Stimulated activated CD8-positive, alpha-beta memory T cell treated with anti-CD3 and anti-CD28 coated beads, Interleukin-15, amount 100 ng/mL, for 48 hours (primary cell): ENCODE measurements around the gene CISD1.
"Not testable (repeated sequence)": the region's sequence is repeated elsewhere in the genome, so short reads cannot be mapped to it uniquely, and the experiment has no call there.

Experiments used
- DNase-seq, 2 donors: peaks; one replicate each; pipeline ENCODE4 v3.0.0-alpha.2; 2020; ENCODE audit warnings: low read depth in 2 of 2

Gene CISD1

DNA sequence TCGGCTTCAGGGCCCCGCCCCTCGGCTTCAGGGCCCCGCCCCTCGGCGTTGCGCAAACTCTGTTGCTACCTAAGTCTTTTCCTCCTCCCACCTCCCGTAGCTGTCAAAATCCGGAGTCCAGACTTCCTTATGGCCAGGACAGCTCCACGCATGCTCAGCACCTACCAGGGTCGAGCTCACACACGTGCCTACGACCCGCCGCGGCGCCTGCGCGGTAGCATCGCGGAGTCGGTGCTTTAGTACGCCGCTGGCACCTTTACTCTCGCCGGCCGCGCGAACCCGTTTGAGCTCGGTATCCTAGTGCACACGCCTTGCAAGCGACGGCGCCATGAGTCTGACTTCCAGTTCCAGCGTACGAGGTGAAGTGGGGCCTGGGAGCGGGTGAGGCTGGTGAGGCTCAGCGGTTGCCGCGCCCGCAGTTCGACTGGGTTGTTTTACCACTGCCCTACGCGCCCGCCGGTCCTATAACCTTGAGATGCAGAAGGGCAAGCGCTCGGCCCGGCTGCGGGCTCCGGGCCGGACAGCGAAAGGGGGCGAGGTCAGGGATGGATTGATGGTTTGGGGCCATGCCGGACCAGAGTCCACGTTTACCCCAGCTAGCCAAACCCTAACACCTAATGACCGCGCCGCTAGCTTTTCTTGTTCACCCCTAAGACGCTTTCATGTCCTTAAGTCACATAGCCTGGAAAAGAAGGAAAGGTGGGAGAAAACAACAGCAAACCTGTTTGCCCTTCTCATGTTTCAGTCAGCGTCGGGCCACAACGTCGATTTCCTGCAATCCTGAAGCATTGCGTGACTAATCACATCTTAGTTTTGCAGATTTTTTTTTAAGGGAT lies at the start of gene CISD1:
CISD1 (plus strand) TSS at position 217 of the 836 bp plus-strand sequence; CDS start at position 329, 112 bp downstream.
- peak; percentile 87 to 91 for DNase-seq

DNA sequence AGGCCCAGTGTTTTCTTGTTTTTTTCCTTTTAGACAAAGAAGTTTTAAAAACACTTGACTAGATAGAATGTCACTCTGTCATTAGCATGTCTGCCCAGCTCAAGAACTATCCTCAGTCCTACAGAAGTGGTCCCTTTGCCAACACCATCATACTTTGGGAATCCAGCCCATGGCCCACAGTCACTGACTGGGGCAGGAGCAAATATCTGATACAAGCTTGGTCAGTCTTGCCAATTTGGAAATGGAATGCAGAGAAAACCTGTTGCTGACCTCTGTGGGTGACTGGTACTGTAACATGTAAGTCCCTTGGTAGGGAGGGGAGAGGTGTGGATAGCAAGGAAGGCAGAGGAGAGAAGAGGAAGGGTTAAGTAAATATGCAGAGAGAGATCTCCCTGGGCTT lies 49.1 kb upstream of the CISD1 start:
- DNase-seq = no peak

DNA sequence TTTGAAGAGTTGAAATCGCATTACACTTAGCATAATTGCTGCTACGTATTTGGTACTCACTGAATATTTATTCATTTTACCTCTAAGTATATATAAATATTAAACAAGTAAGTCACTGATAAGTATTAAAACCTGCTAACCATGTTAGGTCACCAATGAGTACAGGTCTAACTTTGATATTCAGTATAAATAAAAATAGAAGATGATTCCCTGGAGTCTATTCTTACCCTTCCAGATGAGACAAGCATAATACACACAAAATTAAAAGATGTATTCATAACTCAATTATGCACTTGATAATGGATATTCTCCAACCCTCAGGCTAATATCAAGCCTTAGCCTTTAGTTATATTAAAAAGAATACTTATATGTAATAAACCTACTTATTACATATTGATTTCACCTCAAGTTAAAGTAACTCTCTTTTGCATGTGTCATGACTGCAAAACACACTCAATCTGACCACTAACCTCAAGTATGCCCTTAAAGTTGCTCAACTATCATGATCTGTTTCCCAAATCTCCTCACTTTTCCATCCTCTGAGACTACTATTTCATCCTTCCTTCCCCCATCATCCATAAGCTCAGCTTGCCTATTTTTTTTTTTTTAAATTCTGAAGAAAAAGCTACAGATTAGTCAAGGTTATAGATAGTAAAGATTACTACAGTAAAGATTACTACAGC lies 48.1 kb upstream of the CISD1 start:
- no peak for DNase-seq

DNA sequence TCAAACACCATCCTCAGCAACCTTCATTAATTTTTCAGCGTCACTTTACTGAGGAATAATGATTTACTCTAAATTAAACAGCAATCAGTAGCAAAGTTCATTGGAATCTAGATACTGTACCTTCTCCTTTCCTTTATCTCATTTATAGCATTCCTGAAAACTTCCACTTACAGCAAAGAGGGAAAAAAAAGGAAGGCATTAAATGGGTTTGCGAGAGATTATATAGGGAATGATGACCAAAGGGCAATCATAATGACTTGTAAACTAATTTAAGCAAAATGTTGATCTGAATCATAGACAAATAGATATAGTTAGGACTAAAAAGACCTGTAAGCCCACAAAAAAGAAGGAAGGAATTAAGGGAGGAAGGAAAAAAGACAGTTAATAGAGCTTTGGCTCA lies 43.3 kb upstream of the CISD1 start:
- DNase-seq = no peak

DNA sequence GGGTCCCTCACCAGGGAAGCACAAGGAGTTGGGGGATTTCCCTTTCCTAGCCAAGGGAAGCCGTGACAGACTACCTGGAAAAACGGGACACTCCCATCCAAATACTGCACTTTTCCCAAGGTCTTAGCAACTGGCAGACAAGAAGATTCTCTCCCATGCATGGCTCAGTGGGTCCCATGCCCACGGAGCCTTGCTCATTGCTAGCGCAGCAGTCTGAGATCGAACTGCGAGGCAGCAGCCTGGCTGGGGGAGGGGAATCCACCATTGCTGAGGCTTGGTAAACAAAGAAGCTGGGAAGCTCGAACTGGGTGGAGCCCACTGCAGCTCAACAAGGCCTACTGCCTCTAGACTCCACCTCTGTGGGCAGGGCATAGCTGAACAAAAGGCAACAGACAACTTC lies 39.1 kb upstream of the CISD1 start:
- not testable (repeated sequence) for DNase-seq

DNA sequence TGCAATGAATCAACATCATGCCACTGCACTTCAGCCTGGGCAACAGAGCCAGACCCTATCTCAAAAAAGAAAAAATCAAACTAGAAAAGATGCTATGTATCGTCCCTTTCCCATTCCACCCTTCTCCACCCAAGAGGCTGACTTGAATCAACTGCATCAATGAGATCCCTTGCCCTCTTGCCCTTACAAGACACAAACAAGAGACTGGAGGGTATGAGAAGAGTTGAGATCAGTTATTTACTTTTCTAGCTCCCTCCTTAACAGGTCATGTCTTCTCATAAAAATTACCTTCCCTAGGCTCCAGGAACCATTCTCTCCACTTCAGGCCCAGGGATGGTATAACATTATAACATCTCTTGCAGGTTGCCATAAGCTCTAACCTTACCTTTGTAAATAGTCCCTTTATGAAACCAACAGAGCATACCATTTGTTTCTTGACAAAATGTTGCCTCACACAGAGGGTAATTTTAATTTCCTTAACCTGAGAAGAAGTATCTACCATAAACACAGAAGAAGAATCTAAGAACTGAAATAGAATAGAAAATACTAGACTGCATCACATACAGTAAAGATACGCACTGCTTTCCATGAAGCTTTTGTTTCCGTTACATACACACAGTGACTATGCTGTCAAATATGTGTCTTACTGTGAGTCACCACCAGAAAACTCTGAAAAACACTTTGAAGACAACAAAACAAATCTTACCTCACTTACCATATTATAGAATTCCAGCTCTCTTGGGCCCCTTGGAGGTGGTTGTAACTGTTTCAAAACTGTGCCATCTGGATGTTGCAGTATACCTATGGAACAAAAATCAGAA lies 31.7 kb upstream of the CISD1 start:
- no peak for DNase-seq

DNA sequence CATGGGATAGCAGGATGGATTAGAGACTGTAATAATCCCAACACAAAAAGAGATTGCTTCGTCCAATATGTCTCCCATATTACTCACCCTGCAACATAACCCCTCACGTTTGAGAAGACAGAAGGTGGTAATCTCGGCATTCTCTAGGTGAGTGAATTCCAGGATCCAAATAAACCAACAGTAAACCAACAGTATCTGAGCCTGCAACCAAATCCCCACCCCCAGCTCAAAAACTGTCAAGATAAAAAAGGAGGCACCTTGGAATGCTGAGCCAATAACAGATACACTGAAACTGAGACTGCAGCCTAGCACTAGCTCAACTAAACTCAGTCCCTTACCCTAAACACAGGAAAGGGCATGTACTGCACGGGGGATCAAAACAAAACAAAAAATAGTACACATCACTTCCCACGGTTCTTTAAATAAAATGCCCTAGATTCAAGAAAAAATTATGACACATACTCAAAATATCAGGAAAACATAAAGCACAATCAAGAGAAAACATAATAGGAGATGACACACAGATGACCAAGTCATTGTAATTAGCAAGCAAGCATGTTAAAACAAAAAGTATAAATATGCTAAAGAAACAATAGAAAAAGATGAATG lies 29.3 kb upstream of the CISD1 start:
- DNase-seq = no peak

DNA sequence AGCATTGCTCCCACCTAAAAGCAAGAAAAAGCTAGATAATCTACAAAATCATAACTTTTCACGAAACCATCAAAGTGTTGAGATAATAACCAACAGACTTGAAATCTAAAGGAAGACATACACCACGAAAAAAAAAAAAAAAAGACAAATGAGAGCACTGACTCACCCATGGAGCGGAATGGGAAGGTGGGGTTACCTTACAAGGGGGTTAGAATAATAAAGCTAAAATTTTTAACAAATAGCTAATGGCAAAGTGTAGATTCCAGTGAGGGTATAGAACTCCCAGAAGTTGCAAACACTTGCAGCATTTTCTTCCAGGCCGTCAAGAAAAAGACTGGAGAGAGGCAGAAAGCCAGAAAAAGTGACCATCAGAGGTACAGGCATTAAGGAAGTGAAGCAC lies 28.4 kb upstream of the CISD1 start:
- DNase-seq = no peak

DNA sequence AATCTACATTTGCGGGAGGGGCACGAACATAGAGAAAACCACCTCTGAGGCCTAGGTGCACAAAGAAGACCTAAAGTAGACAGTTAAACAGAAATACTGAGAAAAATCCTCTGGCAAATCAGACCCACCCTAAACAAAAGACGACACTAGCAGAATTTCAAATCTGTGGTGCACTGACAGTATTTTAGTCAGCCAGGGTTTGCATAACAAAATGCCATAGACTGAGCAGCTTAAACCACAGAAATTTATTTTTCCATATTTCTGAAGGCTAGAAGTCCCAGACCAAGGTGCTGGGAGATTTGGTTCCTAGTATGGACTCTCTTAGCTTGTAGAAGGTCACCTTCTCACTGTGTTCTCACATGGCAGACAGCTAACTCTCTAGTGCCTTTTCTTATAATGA lies 27.6 kb upstream of the CISD1 start:
- no peak for DNase-seq

DNA sequence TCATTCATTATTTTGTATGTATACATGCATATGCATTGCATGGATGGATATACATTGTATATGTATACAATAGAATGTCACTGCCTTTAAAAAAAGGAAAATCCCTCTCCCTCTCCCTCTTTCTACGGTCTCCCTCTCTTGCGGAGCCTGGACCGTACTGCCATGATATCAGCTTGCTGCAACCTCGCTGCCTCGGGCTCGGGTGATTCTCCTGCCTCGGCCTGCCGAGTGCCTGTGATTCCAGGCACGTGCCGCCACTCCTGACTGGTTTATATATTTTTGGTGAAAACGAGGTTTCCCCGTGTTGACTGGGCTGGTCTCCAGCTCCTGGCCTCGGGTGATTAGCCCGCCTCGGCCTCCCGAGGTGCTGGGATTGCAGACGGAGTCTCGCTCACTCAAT lies 25.7 kb upstream of the CISD1 start:
- no peak for DNase-seq

DNA sequence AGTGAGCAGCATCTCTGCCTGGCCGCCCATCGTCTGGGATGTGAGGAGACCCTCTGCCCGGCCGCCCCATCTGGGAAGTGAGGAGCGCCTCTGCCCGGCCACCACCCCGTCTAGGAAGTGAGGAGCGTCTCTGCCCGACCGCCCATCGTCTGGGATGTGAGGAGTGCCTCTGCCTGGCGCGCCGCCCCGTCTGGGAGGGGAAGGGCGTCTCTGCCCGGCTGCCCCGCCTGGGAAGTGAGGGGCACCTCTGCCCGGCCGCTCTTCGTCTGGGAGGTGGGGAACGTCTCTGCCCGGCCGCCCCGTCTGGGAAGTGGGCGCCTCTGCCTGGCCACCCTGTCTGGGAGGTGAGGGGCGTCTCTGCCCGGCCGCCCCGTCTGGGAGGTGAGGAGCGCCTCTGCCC lies 25.2 kb upstream of the CISD1 start:
- not testable (repeated sequence) for DNase-seq

DNA sequence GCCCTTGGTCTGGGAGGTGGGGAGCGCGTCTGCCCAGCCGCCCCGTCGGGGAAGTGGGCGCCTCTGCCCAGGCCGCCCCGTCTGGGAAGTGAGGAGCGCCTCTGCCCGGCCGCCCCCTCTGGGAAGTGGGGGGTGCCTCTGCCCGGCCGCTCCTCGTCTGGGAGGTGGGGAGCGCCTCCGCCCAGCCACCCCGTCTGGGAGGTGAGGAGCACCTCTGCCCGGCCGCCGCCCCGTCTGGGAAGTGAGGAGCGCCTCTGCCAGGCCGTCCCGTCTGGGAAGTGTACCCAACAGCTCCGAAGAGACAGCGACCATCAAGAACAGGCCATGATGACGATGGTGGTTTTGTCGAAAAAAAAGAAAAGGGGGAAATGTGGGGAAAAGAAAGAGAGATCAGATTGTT lies 24.7 kb upstream of the CISD1 start:
- DNase-seq = not testable (repeated sequence)

DNA sequence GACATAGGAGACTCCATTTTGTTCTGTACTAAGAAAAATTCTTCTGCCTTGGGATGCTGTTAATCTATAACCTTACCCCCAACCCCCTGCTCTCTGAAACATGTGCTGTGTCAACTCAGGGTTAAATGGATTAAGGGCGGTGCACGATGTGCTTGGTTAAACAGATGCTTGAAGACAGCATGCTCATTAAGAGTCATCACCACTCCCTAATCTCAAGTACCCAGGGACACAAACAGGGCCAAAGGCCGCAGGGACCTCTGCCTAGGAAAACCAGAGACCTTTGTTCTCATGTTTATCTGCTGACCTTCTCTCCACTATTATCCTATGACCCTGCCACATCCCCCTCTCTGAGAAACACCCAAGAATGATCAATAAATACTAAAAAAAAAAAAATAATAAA lies 24.3 kb upstream of the CISD1 start:
- DNase-seq = not testable (repeated sequence)

DNA sequence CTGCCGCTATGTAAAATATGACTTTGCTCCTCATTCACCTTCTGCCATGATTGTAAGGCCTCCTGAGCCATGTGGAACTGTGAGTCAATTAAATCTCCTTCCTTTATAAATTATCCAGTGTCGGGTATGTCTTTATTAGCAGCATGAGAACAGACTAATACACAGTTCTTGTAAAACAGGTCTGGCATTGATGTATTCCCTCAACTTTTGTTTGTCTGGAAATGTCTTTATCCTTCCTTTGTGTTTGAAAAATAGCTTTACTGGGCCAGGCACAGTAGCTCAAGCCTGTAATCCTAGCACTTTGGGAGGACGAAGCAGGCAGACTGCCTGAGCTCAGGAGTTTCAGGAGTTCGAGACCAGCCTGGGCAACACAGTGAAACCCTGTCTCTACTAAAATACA lies 15.8 kb upstream of the CISD1 start:
- DNase-seq = no peak

DNA sequence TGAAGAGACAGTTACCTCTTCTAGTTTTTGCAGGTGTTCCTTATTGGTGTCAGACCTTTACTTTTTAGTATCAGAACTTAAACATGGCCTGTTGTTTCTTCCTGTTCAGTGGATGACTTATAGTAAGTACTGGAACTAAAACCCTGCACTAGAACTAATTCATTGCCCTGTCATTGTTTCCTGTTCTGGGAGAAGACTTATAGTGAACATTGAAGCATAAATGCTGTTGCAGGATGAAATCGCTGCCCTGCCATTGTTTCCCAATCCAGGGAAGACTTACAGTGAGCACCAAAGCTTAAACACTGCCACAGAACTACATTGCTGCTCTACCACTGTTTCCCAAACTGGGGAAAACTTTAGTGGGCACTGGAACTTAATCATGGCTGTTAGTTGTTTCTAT lies 14.3 kb upstream of the CISD1 start:
- no peak for DNase-seq

DNA sequence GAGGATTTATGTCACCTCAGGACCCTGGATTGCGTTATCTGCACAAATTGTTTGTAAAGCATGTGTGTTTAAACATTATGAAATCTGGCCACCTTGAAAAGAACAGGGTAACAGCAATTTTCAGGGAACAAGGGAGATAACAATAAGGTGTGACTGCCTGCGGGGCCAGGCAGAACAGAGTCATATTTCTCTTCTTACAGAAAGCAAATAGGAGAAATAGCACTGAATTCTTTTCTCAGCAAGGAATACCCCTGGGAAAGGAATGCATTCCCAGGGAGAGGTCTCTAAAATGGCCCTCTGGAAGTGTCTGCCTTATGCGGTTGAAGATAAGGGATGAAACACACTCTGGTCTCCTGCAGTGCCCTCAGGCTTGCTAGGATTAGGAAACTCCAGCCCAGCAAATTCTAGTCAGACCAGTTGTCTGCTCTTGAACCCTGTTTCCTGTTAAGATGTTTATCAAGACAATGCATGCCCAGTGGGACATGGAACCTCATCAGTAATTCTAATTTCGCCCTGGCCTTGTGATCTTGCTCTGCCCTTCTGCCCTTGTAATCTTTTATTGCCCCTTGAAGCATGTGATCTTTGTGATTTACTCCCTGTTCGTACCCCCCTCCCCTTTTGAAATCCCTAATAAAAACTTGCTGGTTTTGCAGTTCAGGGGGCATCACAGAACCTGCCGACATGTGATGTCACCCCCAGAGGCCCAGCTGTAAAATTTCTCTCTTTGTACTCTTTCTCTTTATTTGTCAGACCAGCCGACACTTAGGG lies 12.8 kb upstream of the CISD1 start:
- DNase-seq = not testable (repeated sequence)

DNA sequence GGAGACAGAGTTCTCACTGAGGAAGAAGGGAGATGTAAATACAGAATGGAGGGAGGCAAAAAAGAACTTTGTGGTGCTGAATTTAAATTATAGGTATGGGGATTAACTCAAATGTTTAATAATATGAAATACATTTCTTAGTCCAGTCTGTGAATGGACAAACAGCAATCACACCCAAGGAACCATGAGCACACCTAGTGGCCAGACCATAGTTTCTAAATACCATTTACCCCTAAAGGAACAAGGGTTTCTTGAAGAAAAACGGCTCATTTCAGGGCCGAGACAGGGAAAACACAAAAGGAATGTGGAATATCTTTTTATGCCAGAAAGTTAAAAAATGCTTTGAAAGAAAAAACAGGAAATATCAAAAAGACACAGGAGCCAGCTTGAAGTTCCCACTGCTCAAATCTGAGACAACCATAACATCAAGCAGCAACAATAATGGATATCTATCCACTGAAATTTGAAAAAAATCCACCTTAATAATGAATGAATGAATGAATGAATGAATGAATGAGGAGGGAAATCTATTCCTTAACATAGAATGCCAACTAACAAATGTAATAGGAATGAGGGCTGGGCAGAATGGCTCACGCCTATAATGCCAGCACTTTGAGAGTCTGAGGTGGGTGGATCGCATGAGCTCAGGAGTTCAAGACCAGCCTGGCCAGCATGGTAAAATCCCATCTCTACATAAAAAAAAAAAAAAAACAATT lies 9.8 kb upstream of the CISD1 start:
- no peak for DNase-seq

DNA sequence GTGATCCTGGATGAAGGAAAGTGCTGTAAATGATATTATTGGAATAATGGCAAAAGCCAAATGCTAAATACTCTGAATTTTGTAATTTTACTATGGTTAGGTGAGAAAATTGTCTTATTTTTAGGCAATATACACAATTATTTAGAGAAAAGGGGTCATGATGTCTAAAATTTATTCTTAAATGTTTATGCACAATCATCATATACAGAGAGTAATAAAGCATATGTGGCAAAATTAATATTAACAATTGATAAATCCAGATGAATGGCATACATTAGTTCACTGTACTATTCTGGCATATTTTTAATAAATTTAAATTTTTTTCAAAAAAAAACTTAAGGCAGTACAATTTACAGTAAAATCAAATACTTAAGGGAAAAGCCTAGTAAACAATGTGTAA lies 8.6 kb upstream of the CISD1 start:
- DNase-seq = no peak

DNA sequence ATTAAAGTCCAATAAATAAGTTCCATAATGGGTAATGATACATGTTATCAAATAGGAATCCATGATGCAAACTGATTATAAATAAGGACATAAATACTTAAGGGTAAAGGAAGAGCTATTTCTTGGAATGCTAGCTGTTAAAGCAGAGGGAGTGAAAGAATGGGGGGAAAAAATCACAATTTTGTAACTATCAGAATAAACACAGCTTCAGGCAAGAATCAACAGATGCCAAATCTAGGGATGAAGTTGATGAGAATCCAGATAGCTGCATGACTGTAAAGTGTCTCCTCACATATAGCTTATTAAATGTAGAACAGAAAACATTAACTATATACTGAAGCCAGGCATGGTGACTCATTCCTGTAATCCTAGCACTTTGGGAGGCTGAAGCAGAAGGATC lies 6.2 kb upstream of the CISD1 start:
- no peak for DNase-seq

DNA sequence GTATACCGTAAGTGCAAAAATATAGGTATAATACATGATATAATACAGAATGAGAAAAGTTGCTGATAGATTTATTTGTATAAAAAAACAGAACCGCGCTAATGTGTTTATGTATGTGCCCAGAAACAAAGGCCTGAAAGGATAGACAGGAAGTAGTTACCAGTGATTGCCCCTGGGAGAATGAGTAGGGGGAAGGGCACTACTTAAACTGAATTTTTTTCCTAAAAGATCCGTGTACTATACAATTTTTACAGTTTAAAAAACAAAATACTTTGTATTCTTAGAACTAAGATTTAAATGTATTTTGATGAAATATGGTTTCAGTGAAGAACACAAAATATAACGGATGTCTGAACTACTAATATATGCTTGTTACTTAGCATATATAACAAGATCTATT lies 4.2 kb upstream of the CISD1 start:
- no peak for DNase-seq

DNA sequence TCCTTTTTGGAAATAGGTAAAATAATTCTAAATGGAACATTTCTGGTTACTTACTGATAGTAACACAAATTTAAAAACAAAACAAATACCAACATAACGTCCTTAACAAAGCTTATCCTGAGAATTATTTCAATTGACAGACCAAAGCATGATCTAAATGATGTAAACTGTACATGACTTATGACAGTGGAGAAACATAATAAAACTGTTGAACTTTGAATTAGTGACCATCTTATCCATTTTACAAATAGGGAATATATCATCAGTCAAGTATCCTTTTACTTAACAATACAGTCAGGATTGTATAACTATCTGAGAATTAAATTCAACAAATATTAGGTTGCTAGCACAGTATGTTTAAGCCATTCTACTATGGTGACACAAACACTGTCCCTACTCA lies 3.7 kb upstream of the CISD1 start:
- DNase-seq = no peak
